ENCODE measurements around the gene CACNA1C. TPM values are rescaled to one million over a fixed set of nuclear protein-coding genes. Genes with fewer than 3 reads are reported as not detected.

CACNA1C gene
- polyA plus RNA-seq, 1 of the 3 experiments (the other 2 are of a cell fraction), result 1.5 TPM

GRCh38 chr12:2053691-2054090 lies 904 bp downstream of the CACNA1C start:
- peak overlapping the region; percentile 69; the same call in 1 of the 2 replicates for H3K9ac ChIP-seq
- 0 out of 2 replicates have a peak, but pooled peaks cover 6% of the 10 kb centered on the region for H3K79me2 ChIP-seq (ENCODE audit: insufficient read depth)
- H3K9me3 ChIP-seq, result no peaks in the 10 kb centered on the region
- TF ChIP-seq, protein P1, sequence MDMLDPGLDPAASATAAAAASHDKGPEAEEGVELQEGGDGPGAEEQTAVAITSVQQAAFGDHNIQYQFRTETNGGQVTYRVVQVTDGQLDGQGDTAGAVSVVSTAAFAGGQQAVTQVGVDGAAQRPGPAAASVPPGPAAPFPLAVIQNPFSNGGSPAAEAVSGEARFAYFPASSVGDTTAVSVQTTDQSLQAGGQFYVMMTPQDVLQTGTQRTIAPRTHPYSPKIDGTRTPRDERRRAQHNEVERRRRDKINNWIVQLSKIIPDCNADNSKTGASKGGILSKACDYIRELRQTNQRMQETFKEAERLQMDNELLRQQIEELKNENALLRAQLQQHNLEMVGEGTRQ (IDR thresholded peaks at IDR 0.05; ENCODE audit: borderline replicate concordance, low read depth, low read length), result no peak
- TF ChIP-seq RXRA (IDR thresholded peaks at IDR 0.05; ENCODE audit: borderline replicate concordance, low read depth) (no peak), RAD21 (IDR thresholded peaks at IDR 0.05; ENCODE audit: low read length) (no peak), FOXM1 (IDR thresholded peaks at IDR 0.05; ENCODE audit: low read depth) (no peak), CTCF (IDR thresholded peaks at IDR 0.05) (no peak), TCF12 (IDR thresholded peaks at IDR 0.05) (no peak), POLR2AphosphoS5 (IDR thresholded peaks at IDR 0.05; ENCODE audit: low read depth, low read length) (no peak), MAX (IDR thresholded peaks at IDR 0.05; ENCODE audit: low read depth) (no peak), SMC3 (IDR thresholded peaks at IDR 0.05; ENCODE audit: low read depth, low read length) (no peak), CHD2 (IDR thresholded peaks at IDR 0.05; ENCODE audit: low read length, partially characterized antibody) (no peak), RFX5 (IDR thresholded peaks at IDR 0.05; ENCODE audit: low read length) (no peak), TEAD4 (IDR thresholded peaks at IDR 0.05; ENCODE audit: borderline replicate concordance, insufficient read depth) (no peak), EZH2phosphoT487 (IDR thresholded peaks at IDR 0.05; ENCODE audit: borderline replicate concordance, low read depth) (no peak)
- POLR2A ChIA-PET, result interaction anchor here (1.8 kb wide), 1 partner anchor 50 kb away, joined by 6 read pairs; the partner anchor contains the start of gene DCP1B
- DNase-seq, result peak; percentile 81
- H3F3A ChIP-seq (replicated peaks; ENCODE audit: insufficient read depth), result no peaks in the 10 kb centered on the region
- no peaks in the 10 kb centered on the region for H4K20me1 ChIP-seq (ENCODE audit: insufficient read depth)
- peaks cover 0 to 37% of the 10 kb centered on the region in 2 experiments; a peak in 1 of 4 replicates for H3K4me1 ChIP-seq (ENCODE audit: control insufficient read depth in 1 of 2, insufficient read depth in 2 of 2, low read depth in 1 of 2, low read length in 1 of 2)
- peak overlapping the region; percentile 94 for H3K4me2 ChIP-seq
- H3K27ac ChIP-seq (ENCODE audit: low read depth in 2 of 2, low read length in 1 of 2), result peak overlapping the region in 1 of 2 experiments; percentile 86; a peak in 2 of 4 replicates
- H3K9me2 ChIP-seq, result no peaks in the 10 kb centered on the region
- no peaks in the 10 kb centered on the region for H3K36me3 ChIP-seq (replicated peaks in 1 of 2; ENCODE audit: control insufficient read depth in 1 of 2, insufficient read depth in 2 of 2, low read length in 1 of 2)
- H3K27me3 ChIP-seq (ENCODE audit: insufficient read depth), result no peaks in the 10 kb centered on the region; the same call in 1 of the 2 replicates
- H2AFZ ChIP-seq (ENCODE audit: low read depth), result peak overlapping the region; percentile 83; the same call in 1 of the 2 replicates
- WGBS (ENCODE audit: low lambda C conversion rate), result 0% methylated on average over 1 of the region's 60 CpGs
- CTCF ChIA-PET, result interaction anchor here (1.3 to 8.4 kb wide), 4 partner anchors 11 to 530 kb away, joined by 3 to 150 read pairs (median 5); no protein-coding TSS in a partner anchor
- peak overlapping the region; percentile 82 to 93 for H3K4me3 ChIP-seq (ENCODE audit: low read depth in 2 of 2, low read length in 1 of 2)
